Measurements from ENCODE around the gene PERP.

PERP gene

DNA sequence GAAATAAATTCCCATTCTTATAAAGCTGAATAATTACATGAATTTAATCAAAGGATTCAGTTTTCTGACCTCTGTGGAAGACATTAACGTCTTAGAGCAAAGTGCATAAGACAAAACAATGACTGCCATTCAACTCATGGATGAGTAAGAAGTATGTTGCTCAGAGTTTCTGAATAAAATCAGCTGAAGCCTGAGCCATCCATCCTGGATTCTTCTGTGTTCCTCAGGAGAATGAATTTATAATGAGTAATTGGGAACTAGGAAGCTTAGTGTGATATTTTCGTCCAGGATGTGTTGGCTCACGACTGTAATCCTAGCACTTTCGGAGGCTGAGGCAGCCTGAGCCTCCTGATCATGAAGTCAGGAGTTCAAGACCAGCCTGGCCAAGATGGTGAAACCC is 62.8 kb downstream of the PERP start:
- DNase-seq, result no peak

Data from hippocampal formation (tissue), 2 donors.